ENCODE results near the gene ICAM1. TPM values are rescaled to one million over a fixed set of nuclear protein-coding genes. Genes with fewer than 3 reads are reported as not detected.

ICAM1 gene
- total and polyA plus RNA-seq, 2 of the 13 experiments (the other 11 are each of a cell fraction or from before 2014, with no cell fraction given): 37.9 to 98.4 TPM

DNA sequence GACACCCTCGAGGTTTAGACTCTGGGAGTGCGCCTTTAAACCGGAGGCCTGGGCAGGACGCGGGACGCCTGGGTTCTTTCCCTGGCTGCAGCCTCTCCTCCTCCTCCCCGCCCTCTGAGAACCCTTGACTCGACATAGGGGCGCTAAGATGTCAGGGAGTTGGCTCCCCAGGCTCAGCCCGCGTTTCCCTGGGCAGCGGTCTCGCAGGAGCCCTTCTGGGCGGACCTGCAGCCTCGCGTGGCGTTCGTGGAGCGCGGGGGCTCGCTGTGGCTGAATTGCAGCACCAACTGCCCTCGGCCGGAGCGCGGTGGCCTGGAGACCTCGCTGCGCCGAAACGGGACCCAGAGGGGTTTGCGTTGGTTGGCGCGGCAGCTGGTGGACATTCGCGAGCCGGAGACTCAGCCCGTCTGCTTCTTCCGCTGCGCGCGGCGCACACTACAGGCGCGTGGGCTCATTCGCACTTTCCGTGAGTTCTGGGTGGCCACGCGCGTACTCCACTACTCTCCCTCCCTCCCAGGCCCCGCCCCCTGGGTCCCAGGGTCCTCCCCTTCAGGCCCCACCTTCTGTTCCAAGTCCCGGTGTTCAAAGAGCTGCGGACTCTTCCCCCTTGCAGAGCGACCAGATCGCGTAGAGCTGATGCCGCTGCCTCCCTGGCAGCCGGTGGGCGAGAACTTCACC lies 20.1 kb downstream of the ICAM1 start (continued):
- no peak for TF ChIP-seq PHF8 (CRISPR knock-in tag; IDR thresholded peaks at IDR 0.05)
- TF ChIP-seq ZNF547 (CRISPR knock-in tag; IDR thresholded peaks at IDR 0.05): peak; percentile 47; the same call in 1 of the 2 replicates
- TF ChIP-seq, protein P1, sequence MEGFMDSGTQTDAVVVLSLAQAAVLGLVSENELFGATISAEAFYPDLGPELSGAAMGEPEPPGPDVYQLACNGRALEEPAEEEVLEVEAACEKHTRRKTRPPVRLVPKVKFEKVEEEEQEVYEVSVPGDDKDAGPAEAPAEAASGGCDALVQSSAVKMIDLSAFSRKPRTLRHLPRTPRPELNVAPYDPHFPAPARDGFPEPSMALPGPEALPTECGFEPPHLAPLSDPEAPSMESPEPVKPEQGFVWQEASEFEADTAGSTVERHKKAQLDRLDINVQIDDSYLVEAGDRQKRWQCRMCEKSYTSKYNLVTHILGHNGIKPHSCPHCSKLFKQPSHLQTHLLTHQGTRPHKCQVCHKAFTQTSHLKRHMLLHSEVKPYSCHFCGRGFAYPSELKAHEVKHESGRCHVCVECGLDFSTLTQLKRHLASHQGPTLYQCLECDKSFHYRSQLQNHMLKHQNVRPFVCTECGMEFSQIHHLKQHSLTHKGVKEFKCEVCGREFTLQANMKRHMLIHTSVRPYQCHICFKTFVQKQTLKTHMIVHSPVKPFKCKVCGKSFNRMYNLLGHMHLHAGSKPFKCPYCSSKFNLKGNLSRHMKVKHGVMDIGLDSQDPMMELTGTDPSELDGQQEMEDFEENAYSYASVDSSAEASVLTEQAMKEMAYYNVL (CRISPR knock-in tag; IDR thresholded peaks at IDR 0.05; ENCODE audit: borderline replicate concordance): no peak
- TF ChIP-seq NONO (IDR thresholded peaks at IDR 0.05): no peak
- 0 out of 2 replicates have a peak, but pooled peaks have one; percentile 32 for TF ChIP-seq NONO (CRISPR knock-in tag; conservative IDR thresholded peaks at IDR 0.05)
- TF ChIP-seq KAT7 (CRISPR knock-in tag; IDR thresholded peaks at IDR 0.05; ENCODE audit: borderline replicate concordance): 0 out of 2 replicates have a peak, but pooled peaks have one; percentile 7
- no peak for TF ChIP-seq HNF4A (CRISPR knock-in tag; IDR thresholded peaks at IDR 0.05)
- TF ChIP-seq MEIS2 (CRISPR knock-in tag; IDR thresholded peaks at IDR 0.05): no peak
- TF ChIP-seq RBAK (CRISPR knock-in tag; IDR thresholded peaks at IDR 0.05): no peak
- no peak for TF ChIP-seq POLR2AphosphoS2 (IDR thresholded peaks at IDR 0.05; ENCODE audit: low read depth, low read length)
- peak; percentile 14; the same call in 1 of the 2 replicates for TF ChIP-seq ZFP91 (CRISPR knock-in tag; IDR thresholded peaks at IDR 0.05; ENCODE audit: borderline replicate concordance)
- 0 out of 2 replicates have a peak, but pooled peaks have one; percentile 19 for TF ChIP-seq PCBP1 (IDR thresholded peaks at IDR 0.05; ENCODE audit: borderline replicate concordance, low read depth, low read length)
- TF ChIP-seq RCOR2 (CRISPR knock-in tag; IDR thresholded peaks at IDR 0.05): no peak
- no peak for TF ChIP-seq NCOA2 (CRISPR knock-in tag; IDR thresholded peaks at IDR 0.05)
- 0 out of 2 replicates have a peak, but pooled peaks have one; percentile 41 for TF ChIP-seq SNAI1 (CRISPR knock-in tag; IDR thresholded peaks at IDR 0.05; ENCODE audit: borderline replicate concordance)
- TF ChIP-seq NR1H2 (CRISPR knock-in tag; IDR thresholded peaks at IDR 0.05; ENCODE audit: borderline replicate concordance, low read depth): no peak
- peak; percentile 19 for TF ChIP-seq HOXA3 (CRISPR knock-in tag; IDR thresholded peaks at IDR 0.05)
- TF ChIP-seq SIN3B (IDR thresholded peaks at IDR 0.05; ENCODE audit: low read length): no peak
- no peak for TF ChIP-seq SOX6 (IDR thresholded peaks at IDR 0.05)
- peak; percentile 40; the same call in 1 of the 2 replicates for TF ChIP-seq SOX6 (CRISPR knock-in tag; IDR thresholded peaks at IDR 0.05)
- 0 out of 2 replicates have a peak, but pooled peaks have one; percentile 5 for TF ChIP-seq CSRNP1 (CRISPR knock-in tag; IDR thresholded peaks at IDR 0.05)
- no peak for TF ChIP-seq IRX3 (CRISPR knock-in tag; IDR thresholded peaks at IDR 0.05; ENCODE audit: borderline replicate concordance, low read depth)
- TF ChIP-seq ZNF101 (CRISPR knock-in tag; IDR thresholded peaks at IDR 0.05; ENCODE audit: borderline replicate concordance, low read depth): no peak
- TF ChIP-seq AGO1 (IDR thresholded peaks at IDR 0.05; ENCODE audit: low read depth, low read length, poor library complexity, severe bottlenecking): peak; percentile 18
- TF ChIP-seq ZMYM4 (CRISPR knock-in tag; IDR thresholded peaks at IDR 0.05): no peak

Data from HepG2 (cell line).